ENCODE results near the gene ABHD11.
A peak's percentile ranks its signal among the peaks of the same experiment; 100 is the strongest.
"Not testable (repeated sequence)": the region's sequence is repeated elsewhere in the genome, so short reads cannot be mapped to it uniquely, and the experiment has no call there.

The ABHD11 gene

DNA sequence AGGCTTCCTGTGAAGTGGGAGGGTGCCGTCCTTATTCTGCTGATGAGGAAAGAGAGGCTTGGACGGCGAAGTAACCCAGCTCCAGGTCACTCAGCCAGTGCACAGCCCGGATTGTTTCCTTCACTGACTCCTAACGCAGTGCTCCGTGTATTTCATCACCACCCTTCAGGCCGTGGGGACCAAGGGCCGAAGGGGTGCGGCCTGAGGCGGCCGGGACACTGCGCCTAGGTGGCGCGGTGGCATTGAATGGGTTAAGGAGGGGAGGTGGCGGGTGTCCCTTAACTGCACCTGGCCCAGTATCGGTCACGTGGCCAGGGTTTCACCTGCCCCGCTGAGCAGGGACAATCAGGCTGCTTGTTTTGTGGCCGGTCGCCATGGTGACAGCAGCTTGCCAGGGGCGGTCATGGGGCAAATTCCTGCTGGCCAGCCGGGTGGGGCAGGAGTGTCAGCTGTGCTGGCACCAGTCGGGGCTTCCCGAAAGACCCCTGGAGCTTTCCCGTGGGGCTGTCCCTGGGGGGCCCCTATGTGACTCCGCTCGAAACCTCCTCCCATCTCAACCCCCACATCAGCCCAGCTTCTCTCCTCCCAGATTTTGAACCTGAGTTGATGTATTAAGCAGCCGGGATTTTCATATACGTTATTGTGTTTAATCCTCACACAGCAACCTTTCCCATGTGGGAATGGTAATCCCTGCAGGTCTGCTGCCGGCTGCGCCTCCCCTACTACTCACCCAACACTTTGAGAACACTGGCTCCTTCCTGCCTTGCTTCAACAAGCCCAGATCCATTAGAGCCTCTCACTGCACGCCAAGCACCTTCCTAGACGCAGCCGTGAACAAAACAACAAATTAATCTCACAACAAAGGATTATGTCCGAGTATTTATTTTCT is 4.4 kb upstream of the ABHD11 start:
- peak; percentile 97 for DNase-seq (ENCODE audit: low spot score)

DNA sequence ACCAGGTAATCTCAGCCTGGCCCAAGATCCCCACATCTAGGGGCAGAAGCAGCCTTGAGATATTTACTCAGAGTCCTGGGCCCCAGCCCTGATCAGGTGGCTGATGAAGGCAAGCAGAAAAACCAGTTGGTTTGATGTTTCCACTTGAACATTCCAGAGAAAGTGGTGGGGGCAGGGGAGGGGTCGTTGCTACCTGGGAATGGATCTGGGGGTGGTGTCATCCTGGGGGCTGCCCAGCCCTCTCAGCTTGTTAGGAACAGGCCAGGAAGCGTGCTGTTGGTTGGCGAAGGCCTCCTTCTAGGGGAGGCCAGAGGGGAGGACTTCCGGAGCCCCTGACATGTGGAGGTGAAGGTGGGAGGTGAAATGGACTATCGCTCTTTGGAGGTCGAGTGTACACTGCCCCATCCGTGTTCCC is 3.7 kb upstream of the ABHD11 start:
- peak; percentile 34 for DNase-seq (ENCODE audit: low spot score)

DNA sequence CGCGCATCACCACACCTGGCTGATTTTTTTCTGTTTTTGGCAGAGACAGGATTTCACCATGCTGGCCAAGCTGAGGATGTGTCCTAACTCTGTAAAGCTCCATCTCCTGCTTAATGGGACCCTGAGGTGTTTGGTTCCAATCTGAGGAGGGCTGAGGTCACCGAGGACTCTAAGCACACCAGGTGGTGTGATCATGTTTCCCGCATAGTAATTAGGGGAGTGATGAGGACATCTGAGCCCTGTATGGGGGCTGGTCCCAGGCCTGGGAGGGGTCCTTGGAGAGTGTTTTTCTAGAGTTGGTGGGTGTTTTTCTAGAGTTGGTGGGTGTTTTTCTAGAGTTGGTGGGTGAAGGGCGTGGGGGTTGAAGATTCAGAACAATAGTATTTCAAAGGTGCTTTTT is 3.0 kb upstream of the ABHD11 start:
- no peak for DNase-seq (ENCODE audit: low spot score)

DNA sequence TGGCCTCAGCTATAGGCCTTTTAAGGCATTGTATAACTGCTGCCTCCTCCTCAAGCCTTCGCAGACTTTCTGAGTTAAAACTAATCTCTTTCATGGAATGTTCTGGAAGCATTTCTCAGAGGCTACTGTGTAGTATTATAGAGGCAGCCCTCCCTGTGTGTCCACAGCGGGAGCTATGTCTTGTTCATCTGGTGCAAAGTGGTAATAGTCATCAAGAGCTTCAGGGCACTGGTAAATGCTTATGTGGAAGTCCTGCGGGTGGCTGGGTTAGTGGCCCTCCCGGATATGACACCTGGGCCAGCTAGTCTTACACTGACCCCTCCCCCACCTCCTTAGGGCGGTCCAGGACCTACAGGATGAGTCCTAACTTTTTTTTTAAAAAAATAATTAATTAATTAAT is 2.2 kb upstream of the ABHD11 start:
- DNase-seq (ENCODE audit: low spot score), result no peak

DNA sequence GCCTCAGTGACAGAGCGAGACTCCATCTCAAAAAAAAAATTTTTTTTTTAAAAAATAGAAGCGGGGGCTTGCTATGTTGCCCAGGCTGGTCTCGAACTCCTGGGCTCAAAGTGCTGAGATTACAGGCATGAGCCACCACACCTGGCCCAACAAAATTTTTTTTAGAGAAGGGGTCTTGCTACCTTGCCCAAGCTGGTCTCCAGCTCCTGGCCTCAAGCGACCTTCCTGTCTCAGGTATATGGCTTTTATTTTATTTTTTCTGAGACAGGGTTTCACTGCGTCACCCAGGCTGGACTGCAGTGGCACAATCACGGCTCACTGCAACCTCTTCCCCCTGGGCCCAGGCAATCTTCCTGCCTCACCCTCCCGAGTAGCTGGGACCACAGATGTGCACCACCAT is 1.6 kb upstream of the ABHD11 start:
- DNase-seq (ENCODE audit: low spot score), result no peak

DNA sequence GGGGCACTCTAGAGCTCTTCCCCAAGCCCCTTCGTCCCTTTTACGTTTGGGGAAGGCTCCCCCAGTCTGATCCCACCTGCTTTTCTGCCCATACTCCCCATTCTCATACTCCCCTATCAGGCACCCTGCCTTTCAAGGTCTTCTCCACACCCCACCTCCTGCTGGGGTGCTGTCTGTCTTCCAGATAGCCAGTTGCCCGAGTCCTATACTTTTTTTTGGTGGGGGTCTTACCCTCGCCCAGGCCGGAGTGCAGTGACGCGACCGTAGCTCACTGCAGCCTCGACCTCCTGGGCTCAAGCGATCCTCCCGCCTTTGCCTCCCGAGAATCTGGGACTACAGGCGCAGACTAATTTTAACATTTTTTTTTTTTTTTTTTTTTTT is 775 bp upstream of the ABHD11 start:
- no peak for DNase-seq (ENCODE audit: low spot score)

DNA sequence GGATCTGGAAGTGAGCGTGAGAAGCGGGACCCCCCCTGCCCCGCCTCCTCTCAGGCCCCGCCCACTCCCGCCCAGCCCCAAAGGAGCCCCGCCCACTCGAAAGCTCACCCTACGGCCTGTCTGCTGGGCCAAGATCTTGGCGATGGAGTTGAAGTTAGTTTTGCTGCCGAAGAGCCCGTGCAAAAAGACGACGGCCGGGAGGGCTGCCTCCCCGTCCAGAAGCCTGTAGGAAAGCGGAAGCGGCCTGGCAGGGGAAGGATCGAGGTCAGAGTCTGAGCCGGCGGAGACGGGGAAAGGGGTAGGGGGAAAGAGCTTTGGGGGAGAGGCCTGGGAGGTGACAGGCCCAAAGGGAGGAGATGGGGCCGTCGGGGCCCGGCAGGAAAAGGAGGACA is 386 bp downstream of the ABHD11 start:
- DNase-seq (ENCODE audit: low spot score), result peak; percentile 74

DNA sequence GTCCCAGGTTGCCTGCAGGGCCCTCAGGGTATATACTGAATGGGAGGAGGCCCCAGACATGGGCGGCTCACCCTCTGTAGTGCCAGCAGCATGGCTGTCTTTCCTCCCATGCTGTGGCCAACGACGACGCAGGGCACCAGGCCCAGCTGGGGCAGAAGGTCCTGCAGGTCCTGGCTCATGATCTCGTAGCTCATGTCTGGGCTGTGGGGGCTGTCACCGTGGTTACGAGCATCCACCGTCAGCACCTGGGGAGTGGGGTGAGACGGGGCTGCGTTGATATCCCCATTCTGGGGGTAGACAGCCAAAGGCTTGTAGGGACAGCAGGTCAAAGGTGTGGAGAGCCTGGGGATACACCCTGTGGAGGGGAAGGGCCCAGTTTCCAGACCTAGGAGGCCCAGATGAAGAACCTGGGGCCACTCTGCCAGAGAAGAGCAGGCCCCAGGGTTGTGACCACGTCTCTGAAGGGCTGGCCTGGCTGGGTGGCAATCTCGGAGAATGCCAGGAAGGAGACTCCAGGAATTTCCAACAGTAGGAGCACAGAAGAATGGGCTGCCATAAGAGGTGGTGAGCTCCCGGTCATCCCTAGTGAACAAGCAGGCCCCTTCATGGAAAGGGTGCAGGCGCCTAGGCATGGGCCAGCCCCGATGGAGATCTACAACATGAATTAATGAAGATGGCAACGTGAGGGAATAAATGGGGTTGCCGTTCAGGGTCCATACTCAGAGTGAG is 947 bp downstream of the ABHD11 start:
- no peak for DNase-seq (ENCODE audit: low spot score)

DNA sequence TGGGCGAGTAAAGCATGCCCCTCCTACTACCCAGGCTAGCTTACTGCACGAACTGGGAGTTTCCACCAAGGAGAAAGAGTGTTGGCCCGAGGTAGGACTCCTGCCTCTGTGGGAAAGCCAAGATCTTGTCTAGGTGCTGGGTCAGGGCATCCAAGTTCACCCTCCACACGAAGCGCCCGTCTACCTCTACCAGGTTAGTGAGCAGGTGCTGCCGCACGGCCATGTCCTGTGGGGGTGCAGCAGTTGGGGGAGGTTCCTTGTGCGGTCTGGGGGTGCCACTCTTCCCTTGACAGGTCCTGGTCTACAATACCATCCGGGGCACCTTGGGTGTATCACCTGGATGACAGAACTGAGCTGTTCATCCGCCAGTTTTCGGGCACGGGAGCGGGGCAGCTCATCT is 1.7 kb downstream of the ABHD11 start:
- DNase-seq (ENCODE audit: low spot score), result no peak

DNA sequence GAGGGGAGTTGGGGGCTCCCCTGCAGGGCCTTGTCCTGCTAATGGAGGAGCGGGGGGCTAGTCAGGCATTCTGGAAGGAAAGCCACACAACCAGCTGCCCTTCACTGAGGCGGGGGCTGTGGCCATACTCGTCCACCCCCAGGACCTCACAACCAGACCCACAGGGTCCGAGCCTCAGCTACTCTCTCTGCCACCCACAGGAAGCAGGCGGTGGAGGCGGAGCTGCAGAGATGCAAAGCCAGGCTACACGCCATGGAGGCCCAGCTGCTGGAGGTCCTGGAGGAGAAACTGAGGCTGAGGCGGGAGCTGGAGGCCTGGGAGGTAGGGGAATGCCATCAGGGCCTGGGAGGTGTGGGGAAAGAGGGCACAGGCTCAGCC is 3.1 kb downstream of the ABHD11 start:
- DNase-seq (ENCODE audit: low spot score), result no peak

DNA sequence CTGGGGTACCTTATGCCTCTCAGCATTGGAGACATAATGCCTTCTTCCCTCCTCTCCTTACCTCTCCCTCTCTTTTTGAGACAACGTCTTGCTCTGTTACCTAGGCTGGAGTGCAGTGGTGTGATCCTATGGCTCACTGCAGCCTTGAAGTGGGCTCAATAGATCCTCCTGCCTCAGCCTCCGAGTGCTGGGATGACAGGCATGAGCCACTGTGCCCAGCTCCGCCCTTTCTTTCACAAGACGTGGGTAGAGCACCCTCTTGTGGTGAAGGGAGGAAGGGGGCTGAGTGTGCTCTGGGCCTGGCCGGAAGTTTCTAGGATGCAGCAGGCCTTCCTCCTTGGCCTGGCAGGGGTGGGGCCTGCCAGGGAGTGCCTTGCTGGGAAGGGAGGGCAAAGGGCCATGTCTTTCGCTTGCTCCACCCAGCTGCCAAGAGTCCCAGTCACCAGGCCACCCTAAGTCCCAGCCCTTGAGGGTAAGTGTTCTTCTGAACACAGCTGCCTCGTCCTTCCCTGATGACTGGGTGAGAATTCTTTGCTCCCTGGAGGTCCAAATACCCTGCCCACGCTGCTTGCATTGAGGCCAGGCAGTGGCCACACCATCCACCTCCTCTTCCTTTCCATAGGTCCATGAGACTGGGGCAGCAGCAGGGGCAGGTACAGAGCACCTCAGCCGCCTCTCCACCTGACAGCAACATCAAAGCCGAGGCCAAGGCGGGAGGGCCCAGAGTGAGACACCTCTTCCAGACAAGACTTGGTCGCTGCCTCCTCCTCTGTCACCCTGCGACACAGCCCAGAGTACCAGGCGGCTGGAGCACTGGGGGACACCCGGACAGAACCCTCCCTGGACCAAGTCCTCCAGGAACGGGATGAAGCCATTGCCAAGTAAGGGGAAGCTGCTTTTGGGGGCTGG is 3.7 kb downstream of the ABHD11 start:
- DNase-seq (ENCODE audit: low spot score), result peak; percentile 100

DNA sequence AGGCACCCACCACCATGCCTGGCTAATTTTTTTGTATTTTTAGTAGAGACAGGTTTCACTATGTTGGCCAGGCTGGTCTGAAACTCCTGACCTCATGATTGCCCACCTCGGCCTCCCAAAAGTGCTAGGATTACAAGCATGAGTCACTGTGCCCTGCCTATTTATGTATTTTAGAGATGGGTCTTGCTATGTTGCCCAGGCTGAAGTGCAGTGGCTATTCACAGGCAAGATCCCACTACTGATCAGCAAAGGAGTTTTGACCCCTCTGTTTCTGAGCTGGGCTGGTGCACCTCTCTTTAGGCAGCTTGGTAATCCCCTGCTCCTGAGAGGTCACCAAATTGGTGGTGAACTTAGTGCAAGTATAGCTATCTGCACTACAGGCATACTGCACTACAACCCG is 6.2 kb downstream of the ABHD11 start:
- no peak for DNase-seq (ENCODE audit: low spot score)

DNA sequence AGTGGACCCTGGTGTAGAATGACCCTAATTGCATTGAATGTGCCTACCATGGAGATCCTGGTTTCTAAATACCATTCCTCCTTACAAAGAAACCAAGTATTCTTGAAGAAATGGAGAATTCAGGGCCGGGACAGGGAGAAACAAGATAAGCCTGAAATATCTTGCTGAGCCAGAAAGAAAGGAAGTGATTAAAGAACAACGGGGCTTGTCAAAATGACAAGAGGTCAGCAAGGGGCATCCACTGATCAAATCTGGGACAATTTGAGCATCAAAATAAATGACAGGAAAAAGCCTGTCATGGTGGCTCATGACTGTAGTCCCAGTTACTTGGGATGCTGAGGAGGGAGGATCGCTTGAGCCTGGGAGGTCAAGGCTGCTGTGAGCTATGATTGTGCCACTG is 8.1 kb downstream of the ABHD11 start:
- DNase-seq (ENCODE audit: low spot score), result no peak

DNA sequence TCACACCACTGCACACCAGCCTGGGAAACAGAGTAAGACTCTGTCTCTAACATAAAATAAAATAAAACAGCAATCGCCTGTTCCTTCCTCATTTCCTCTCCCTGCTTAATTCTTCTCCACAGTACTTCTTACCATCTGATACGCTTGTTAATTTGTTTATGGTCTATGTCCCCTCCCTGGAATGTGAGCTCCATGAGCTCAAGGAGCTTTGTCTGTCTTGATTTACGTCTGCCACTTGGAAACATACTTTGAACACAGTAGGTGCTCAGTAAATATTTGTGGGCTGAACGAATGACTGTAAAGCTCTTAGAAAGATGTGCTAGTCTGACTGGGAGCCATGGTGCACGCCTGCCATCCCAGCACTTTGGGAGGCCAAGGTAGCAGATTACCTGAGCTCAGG is 10.1 kb downstream of the ABHD11 start:
- DNase-seq (ENCODE audit: low spot score), result no peak

DNA sequence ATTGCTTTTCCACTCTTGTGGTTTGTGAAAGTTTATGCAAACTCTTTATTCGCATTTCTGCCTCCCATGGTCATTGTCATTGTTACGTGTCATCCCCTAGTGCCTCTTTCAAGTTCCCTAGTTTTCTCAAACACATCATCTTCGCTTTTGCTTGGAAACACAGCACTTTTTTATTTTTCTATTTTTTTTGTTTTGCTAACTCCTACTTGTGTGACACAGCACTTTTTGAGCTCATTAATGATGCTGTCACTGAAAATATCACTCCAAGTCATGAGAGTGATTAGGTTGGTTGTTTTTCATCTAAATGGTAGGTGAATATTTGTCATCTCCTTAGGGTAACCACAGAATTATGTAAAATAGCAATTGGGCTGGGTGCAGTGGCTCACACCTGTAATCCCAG is 10.7 kb downstream of the ABHD11 start:
- no peak for DNase-seq (ENCODE audit: low spot score)

DNA sequence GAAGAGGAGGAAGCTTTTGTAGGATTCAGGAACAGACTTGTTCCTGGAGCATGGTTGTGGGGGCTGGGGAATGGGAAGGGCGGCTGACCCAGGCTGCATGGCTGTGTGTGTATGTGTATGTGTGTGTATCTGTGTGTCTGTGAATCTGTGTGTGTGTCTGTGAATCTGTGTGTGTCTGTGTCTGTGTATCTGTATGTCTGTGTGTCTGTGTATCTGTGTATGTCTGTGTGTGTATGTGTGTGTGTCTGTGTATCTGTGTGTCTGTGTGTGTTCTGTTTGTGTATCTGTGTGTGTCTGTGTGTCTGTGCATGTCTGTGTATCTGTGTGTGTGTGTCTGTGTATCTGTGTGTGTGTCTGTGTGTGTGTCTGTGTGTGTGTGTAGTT is 12.5 kb downstream of the ABHD11 start:
- DNase-seq (ENCODE audit: low spot score), result no peak

DNA sequence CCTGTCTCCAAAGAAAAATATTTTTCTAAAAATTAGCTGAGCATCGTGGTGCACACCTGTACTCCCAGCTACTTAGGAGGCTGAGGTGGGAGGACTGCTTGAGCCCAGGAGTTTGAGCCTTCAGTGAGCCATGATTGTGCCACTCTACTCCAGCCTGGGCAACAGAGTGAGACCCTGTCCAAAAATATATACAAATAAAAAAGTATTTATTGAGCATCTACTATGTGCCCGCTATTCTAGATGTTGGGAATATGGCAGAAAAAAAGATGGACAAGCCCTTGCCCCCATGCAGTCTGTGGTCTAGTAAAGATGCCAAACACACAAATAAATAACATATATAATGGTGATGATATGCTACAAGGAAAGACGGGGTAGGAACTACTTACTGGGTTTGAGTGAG is 14.8 kb downstream of the ABHD11 start:
- DNase-seq (ENCODE audit: low spot score), result no peak

DNA sequence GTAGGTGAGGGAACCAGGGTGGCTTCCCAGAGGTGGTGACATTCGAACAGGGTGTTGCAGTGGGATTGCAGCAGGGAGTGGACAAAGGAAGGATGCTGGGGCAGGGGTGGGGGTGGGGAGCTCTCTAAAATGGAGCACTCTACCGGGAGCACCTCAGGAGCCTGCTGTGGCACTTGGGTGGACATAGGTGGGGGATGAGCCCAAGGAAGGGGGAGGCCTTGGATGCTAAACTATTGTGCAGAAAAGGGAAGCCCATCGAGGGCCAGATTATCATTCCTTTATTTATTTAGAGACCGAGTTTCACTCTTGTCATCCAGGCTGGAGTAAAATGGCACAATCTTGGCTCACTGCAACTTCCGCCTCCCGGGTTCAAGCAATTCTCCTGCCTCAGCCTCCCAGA is 15.8 kb downstream of the ABHD11 start:
- no peak for DNase-seq (ENCODE audit: low spot score)

DNA sequence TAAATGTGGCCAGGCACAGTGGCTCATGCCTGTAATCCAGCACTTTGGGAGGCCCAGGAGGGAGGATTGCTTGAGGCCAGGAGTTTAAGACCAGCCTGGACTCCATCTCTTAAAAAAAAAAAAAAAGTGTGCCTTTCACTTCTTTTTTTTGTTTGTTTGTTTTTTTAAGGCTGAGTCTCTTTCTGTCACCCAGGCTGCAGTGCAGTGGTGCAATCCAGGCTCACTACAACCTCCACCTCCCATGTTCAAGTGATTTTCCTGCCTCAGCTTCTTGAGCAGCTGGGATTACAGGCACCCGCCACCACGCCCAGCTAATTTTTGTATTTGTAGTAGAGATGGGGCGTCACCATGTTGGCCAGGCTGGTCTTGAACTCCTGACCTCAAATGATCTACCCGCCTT is 16.4 kb downstream of the ABHD11 start:
- not testable (repeated sequence) for DNase-seq (ENCODE audit: low spot score)

DNA sequence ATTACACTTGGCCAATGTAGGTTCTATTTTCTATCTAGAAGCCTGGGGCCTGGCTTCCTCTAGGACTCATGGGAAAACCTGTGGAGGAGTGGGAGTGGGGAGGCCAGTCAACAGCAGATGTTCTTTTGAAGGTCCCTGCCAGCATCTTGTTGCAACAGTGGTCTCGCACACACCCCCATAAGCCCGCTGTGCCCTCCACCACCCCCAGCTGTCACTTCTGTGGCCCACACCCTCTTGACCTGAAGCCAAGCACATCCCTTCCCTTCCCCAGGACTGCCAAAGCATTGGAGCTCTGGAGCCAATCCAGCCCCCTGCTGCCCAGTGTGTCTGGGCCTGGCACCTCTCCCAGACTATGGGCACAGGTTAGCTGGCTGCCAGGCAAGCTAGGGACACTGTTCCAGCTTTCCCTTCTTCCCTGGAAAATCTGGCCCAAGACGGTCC is 17.2 kb downstream of the ABHD11 start:
- peak; percentile 43 for DNase-seq (ENCODE audit: low spot score)

DNA sequence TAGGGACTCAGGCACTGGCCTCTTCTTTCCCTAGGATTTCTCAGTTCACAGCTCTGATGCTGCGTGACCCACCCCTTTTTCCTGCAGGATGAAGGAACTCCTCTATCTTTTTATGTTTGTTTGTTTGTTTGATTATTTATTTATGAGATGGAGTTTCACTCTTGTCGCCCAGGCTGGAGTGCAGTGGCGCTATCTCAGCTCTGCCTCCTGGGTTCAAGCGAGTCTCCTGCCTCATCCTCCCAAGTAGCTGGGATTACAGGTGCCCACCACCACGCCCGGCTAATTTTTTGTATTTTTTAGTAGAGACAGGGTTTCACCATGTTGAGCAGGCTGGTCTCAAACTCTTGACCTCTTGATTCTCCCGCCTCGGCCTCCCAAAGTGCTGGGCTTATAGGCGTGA is 18.2 kb downstream of the ABHD11 start:
- not testable (repeated sequence) for DNase-seq (ENCODE audit: low spot score)

DNA sequence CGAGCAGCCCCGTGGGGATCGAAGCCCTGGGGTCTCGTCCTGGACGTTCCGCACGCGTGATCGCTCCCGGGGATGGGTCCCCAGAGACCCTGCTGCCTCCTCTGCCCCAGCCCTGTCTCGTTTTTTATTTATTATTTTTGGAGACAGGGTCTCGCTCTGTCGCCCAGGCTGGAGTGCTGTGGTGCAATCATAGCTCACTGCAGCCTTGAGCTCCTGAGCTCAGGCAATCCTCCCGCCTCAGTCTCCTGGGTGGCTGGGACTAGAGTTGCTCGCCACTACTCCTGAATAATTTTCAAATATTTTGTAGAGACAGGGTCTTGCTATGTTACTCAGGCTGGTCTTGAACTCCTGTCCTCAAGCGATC is 18.8 kb downstream of the ABHD11 start:
- no peak for DNase-seq (ENCODE audit: low spot score)
